HG03439 (cell line): ENCODE measurements around the gene PLXNA4.

Source experiments
- ATAC-seq: cut with Tn5 transposase; IDR thresholded peaks from one replicate; pipeline ENCODE4 v1.9.1; 2021; ENCODE audit warnings: mild to moderate bottlenecking, moderate library complexity; ENCODE audit not compliant: unreplicated experiment

Gene PLXNA4

DNA sequence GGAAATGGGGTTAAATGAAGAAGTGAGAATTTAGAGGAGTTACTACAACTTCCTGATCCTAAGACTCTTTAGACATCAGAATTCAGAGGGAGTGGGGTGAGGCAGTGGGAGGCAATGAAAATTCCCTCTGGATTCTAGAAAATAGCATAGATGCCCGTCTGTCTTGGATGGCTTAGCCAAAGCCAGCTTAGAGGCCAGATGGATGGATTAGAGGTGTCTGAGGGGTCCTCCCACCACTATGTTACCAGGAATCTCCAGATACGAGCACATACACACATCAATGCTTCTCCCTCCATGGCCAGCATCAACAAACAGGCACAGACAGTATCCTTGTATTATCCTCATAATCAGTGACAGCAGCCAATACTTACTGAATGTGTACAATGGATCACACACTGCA is 418.1 kb downstream of the PLXNA4 start:
- no peak for ATAC-seq

DNA sequence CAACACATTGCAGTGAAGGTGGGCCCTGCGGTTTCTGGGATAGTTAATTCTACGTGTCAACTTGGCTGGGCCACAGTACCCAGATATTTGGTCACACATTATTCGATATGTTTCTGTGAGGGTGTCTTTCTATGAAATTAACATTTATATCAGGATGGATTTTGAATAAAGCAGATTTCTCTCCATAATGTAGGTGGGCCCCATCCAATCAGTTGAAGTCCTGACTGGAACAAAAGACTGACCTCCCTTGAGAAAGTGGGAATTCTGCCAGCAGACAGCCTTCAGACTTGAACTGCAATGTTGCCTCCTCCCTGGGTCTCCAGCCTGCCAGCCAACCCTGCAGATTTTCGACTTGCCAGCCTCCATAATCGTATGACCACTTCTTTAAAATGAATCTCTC is 420.6 kb downstream of the PLXNA4 start:
- ATAC-seq, result no peak

DNA sequence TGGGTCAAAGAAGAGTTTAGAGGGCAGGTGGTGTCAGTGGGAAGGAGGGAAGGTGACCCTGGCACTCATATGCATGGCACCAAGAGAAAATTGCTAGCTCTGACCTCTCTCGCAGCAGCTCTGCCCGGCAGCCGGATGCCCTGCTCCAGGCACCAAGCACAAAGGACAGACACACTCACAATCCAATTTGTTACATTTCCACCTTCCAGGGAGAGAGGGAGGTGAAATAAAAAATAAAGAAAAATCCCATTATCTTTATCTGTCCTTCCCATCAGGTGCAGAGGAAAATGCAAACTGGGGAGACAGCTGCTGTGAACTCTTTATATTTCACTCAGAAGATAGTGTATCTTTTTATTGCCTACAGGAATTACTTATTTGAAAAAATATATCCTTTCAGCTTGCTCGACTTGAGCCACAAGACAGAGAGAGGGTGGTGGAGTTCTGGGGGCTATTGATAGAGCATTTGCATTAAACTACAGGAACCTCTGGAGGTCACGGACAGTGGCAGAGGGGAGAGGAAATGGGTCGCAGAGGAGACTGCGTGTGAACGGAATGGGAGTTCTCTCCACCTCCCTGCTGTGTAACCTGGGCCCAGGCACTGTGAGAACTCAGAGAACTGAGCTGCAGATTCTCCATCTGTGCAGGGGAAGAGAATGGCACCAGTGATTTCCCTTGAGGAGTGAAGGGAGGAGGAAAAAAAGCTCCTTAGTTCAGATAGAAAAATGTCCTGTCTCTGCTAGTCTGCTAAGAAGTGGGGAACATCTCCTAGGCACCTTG is 421.4 kb downstream of the PLXNA4 start:
- ATAC-seq, result no peak

DNA sequence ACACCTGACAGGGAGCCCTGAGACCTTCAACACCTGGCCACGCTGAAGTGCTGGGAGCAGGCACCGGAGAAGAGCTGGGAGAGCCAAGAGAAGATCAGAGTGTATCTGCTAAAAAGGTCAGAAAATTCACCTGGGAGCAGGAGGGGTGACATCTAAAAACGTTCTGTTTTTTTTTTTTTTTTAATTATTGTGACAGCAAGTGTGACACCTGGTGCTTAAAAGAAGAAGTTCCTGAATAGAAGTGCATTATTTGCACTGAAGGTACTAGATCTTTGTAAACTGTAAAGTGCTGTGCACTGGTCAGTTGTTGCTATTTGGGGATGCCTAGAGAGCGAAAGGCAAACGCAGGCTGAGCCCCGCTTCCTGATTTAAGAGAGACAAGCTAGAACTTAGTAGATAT is 422.0 kb downstream of the PLXNA4 start:
- no peak for ATAC-seq

DNA sequence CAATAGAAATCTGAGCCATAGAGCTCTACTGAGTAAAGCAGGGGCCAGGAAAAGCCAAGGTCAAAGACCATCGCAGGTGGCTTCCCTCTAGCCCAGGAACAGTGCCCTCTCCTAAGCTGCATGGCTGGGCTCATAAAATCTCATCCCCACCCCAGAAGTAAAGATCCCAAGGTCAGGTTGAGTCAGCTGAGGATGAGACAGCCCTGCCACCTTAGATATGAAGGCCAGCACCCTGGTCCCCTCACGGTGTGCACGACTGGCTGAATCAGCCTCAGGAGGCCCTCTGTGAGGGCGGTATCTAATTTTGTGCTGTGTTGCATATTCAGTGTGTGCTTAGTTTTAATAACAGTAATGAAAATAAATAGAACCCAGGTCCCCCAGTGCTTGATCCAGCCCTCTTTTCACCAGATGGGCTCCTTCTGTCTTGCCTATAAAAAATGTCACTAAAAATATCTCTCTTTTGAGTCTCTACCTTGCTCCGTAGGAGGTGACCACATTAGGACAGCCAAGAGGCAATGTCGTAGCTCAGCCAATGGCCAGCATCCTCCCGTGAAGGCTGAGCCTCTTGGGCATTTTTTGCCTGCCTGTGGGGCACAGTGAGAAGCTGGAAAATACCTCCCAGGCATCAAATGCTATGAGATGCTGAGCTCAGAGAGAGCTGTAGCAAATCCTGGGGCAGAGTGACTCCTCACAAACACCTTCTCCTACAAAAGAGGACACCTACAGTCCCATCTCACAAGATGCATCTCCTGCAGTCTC is 424.0 kb downstream of the PLXNA4 start:
- ATAC-seq, result no peak

GRCh38 chr7:132150711-132151110 is 425.6 kb downstream of the PLXNA4 start:
- no peak for ATAC-seq

GRCh38 chr7:132149436-132150304 is 426.6 kb downstream of the PLXNA4 start:
- ATAC-seq, result no peak

GRCh38 chr7:132148876-132149275 is 427.4 kb downstream of the PLXNA4 start:
- no peak for ATAC-seq

DNA sequence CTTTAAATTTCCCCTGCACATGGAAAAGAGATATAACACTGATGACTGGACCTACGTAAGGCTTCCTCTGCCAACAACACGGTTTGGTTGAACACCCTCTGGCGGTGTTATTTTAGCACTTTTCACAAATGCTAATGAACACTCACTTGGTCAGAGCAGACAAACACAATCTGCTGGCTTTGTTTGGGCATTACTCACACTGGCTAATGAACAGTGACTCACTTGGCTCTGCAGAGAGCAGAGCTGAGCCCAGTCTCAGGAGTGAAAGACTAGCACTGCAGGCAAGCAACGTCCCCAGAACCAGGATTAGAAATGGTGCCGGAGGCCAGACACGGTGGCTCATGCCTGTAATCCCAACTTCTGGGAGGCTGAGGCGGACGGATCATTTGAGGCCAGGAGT is 430.8 kb downstream of the PLXNA4 start:
- no peak for ATAC-seq

DNA sequence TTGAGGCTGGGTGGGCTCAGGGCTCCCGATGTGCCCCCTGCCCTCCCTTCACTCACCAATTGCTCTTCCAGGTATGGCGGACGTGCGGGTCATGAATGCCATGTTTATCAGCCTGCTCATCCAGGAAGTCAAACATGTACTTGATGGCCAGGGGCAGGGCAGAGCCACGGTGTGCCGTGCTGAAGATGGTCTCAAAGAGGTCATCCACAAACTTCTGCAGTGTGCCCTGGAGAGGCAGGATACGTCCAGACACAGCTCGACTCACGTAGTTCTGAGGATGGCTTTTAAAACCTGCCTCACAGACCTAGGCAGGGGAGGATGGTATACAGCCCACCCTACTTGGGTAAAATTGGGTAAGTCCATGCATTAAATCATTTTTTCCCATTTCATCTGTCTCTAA is 431.2 kb downstream of the PLXNA4 start:
- ATAC-seq, result no peak

- no peak for ATAC-seq
These were observed 434.3 kb downstream of the PLXNA4 start for GRCh38 chr7:132142006-132142405.

- ATAC-seq, result no peak
These were observed 435.2 kb downstream of the PLXNA4 start for GRCh38 chr7:132141109-132141508.

- ATAC-seq, result no peak
These were observed 435.9 kb downstream of the PLXNA4 start for GRCh38 chr7:132140341-132140740.

DNA sequence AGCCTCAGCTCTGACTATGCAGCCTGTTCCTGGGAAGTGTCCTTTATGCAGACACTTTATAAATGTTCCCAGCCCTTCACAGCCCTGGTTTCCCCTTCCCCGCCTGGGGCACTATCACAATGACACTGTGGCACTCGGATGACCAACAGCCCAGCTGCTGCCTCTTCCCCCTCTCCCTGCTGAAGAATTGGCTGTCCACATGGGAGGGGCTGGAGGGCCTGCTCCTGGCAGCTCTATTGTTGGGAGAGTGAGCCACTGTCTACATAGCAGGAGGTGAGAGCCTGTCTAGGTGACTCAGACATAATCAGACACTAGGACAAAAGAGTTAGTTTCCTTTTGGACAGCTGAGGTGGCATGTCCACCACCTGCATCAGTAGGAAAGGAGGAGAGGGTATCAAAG is 437.5 kb downstream of the PLXNA4 start:
- no peak for ATAC-seq

DNA sequence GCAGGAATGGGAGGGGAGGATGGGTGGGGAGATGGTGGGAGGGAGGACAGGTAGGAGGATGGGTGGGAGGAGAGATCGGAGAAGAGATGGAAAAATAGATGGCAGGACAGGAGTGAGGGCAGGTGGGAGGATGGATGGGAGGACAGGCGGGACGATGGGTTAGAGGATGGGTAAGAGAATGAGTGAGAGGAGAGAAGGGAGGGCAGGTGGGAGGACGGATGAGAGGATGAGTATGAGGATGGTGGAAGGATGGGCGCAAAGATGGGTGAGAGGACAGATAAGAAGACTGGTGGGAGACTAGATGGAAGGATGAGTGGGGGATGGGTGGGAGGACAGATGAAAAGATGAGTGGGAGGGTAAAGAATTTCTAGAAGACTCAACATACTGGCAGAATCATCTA is 438.6 kb downstream of the PLXNA4 start:
- no peak for ATAC-seq

GRCh38 chr7:132135746-132136385 is 440.4 kb downstream of the PLXNA4 start:
- ATAC-seq, result no peak

DNA sequence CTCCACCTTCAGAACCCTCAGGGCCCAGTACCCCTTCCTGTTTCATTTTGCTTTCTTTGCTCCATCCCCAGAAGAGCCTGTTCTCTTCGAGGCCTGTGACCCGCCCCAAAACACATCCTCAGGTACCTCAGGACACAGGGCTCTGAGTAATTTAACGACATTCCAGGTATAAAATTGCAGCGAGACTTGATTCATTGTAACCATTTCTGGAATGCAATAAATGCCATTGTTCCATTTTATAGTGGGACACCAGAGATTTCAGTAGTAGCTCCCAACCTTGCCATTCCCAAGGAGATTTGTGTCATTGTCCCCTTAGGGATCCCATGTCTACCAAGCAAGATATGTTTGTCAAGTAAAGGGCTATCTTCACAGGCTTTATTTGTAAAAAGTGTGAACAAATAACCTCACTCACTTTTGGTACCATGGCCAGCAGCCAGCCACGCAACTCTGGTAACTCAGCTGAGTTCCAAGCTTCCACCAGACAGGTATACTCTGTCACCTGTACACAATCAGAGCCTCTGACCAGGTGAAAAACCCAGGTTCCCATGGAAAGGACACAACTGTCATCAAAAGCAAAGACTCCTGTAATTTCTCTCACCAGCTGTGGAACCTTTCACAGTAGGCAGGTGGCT is 441.3 kb downstream of the PLXNA4 start:
- no peak for ATAC-seq

GRCh38 chr7:132133501-132133900 is 442.8 kb downstream of the PLXNA4 start:
- ATAC-seq, result no peak

GRCh38 chr7:132131196-132131595 is 445.1 kb downstream of the PLXNA4 start:
- no peak for ATAC-seq

GRCh38 chr7:132130497-132130896 is 445.8 kb downstream of the PLXNA4 start:
- ATAC-seq, result no peak
